ENCODE data around the gene TRIP11.

The TRIP11 gene

GRCh38 chr14:92041203-92041602 lies 1.3 kb upstream of the TRIP11 start:
- no peaks in the 10 kb centered on the region for H3K9me2 ChIP-seq (replicated peaks; ENCODE audit: low read depth, low read length)
- H3K79me2 ChIP-seq (ENCODE audit: insufficient read depth, low read length) = peaks cover 46% of the 10 kb centered on the region
- H4K20me1 ChIP-seq (ENCODE audit: insufficient read depth, low read length, poor library complexity, severe bottlenecking) = peaks cover 29% of the 10 kb centered on the region
- peaks cover 3% of the 10 kb centered on the region; the same call in 1 of the 2 replicates for H3K9me3 ChIP-seq (ENCODE audit: insufficient read depth, low read depth, low read length)
- TF ChIP-seq EZH2phosphoT487 (IDR thresholded peaks at IDR 0.05; ENCODE audit: borderline replicate concordance) = no peak
- TF ChIP-seq, protein P1, sequence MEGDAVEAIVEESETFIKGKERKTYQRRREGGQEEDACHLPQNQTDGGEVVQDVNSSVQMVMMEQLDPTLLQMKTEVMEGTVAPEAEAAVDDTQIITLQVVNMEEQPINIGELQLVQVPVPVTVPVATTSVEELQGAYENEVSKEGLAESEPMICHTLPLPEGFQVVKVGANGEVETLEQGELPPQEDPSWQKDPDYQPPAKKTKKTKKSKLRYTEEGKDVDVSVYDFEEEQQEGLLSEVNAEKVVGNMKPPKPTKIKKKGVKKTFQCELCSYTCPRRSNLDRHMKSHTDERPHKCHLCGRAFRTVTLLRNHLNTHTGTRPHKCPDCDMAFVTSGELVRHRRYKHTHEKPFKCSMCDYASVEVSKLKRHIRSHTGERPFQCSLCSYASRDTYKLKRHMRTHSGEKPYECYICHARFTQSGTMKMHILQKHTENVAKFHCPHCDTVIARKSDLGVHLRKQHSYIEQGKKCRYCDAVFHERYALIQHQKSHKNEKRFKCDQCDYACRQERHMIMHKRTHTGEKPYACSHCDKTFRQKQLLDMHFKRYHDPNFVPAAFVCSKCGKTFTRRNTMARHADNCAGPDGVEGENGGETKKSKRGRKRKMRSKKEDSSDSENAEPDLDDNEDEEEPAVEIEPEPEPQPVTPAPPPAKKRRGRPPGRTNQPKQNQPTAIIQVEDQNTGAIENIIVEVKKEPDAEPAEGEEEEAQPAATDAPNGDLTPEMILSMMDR (conservative IDR thresholded peaks at IDR 0.05; ENCODE audit: low read length) = no peak
- no peak overlapping the region for H2AFZ ChIP-seq (ENCODE audit: low read length)
- peaks cover 29% of the 10 kb centered on the region for H3K4me1 ChIP-seq (ENCODE audit: insufficient read depth, low read length, poor library complexity, severe bottlenecking)
- peak overlapping the region; percentile 91 for H3K4me3 ChIP-seq (ENCODE audit: low read length, poor library complexity, severe bottlenecking)
- peak overlapping the region; percentile 95 for H3K9ac ChIP-seq (ENCODE audit: low read depth, low read length, poor library complexity, severe bottlenecking)
- no peaks in the 10 kb centered on the region for H3K36me3 ChIP-seq (ENCODE audit: insufficient read depth, low read length)
- peak overlapping the region; percentile 91 for H3K4me2 ChIP-seq (ENCODE audit: low read depth, low read length, poor library complexity, severe bottlenecking)
- H3F3A ChIP-seq (ENCODE audit: low read depth) = no peaks in the 10 kb centered on the region
- no peaks in the 10 kb centered on the region for H3K27me3 ChIP-seq (ENCODE audit: insufficient read depth, low read length, poor library complexity, severe bottlenecking)

- peak overlapping the region; percentile 95 for H3K9ac ChIP-seq (ENCODE audit: low read depth, low read length, poor library complexity, severe bottlenecking)
- H3K79me2 ChIP-seq (ENCODE audit: insufficient read depth, low read length) = peaks cover 53% of the 10 kb centered on the region
- H3K9me3 ChIP-seq (ENCODE audit: insufficient read depth, low read depth, low read length) = no peaks in the 10 kb centered on the region
- TF ChIP-seq, protein P1 (conservative IDR thresholded peaks at IDR 0.05; ENCODE audit: low read length) = no peak
- TF ChIP-seq EZH2phosphoT487 (IDR thresholded peaks at IDR 0.05; ENCODE audit: borderline replicate concordance) = no peak
- H3K4me1 ChIP-seq (ENCODE audit: insufficient read depth, low read length, poor library complexity, severe bottlenecking) = peaks cover 32% of the 10 kb centered on the region
- peak overlapping the region; percentile 91 for H3K4me2 ChIP-seq (ENCODE audit: low read depth, low read length, poor library complexity, severe bottlenecking)
- H3K4me3 ChIP-seq (ENCODE audit: low read length, poor library complexity, severe bottlenecking) = peak overlapping the region; percentile 91
- no peaks in the 10 kb centered on the region for H3K36me3 ChIP-seq (ENCODE audit: insufficient read depth, low read length)
- peaks cover 30% of the 10 kb centered on the region for H4K20me1 ChIP-seq (ENCODE audit: insufficient read depth, low read length, poor library complexity, severe bottlenecking)
- peak overlapping the region; percentile 97 for H2AFZ ChIP-seq (ENCODE audit: low read length)
- no peaks in the 10 kb centered on the region for H3K27me3 ChIP-seq (ENCODE audit: insufficient read depth, low read length, poor library complexity, severe bottlenecking)
- H3K9me2 ChIP-seq (replicated peaks; ENCODE audit: low read depth, low read length) = no peaks in the 10 kb centered on the region
- no peaks in the 10 kb centered on the region for H3F3A ChIP-seq (ENCODE audit: low read depth)
Measured at GRCh38 chr14:92040431-92041051, 682 bp upstream of the TRIP11 start.

DNA sequence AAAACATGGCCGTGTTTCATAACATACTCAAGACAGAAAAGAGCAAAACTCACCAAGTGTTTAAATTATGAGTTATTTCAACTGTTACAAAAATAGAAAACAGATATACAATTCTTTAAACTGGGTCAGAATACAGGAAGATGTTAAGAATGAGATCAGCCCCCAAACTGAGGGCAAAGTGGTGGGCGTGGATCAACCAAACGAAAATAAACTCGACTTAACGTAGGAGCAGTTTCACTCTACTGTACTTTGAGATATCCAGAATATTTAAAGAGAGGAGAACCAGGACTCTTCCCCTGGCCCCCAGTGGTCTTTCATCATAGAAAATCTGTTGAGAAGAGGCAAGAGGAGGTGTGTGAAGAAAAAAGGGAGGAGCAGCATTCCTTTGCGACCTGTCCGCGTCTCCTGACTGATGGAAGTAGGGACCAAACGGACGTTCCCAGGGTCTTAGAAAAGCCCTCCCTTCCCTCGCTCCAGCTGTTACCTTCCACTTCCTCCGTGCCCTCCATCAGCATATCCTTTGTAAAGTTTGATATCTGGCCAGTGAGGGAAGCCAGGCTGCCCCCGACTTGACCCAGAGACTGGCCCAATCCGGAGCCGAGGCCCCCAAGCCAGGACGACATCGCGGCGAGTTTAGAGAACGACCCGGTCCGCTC lies 668 bp downstream of the TRIP11 start:
- Histone ChIP-seq H3K36me3 (ENCODE audit: insufficient read depth, low read length) (no peaks in the 10 kb centered on the region), H3F3A (ENCODE audit: low read depth) (no peaks in the 10 kb centered on the region), H3K27me3 (ENCODE audit: insufficient read depth, low read length, poor library complexity, severe bottlenecking) (no peaks in the 10 kb centered on the region), H3K9me2 (replicated peaks; ENCODE audit: low read depth, low read length) (no peaks in the 10 kb centered on the region), H2AFZ (ENCODE audit: low read length) (peak overlapping the region; percentile 97), H3K9ac (ENCODE audit: low read depth, low read length, poor library complexity, severe bottlenecking) (peak overlapping the region; percentile 95), H3K4me1 (ENCODE audit: insufficient read depth, low read length, poor library complexity, severe bottlenecking) (peaks cover 32% of the 10 kb centered on the region), H4K20me1 (ENCODE audit: insufficient read depth, low read length, poor library complexity, severe bottlenecking) (peaks cover 35% of the 10 kb centered on the region), H3K9me3 (ENCODE audit: insufficient read depth, low read depth, low read length) (no peaks in the 10 kb centered on the region), H3K4me3 (ENCODE audit: low read length, poor library complexity, severe bottlenecking) (peak overlapping the region; percentile 91), H3K79me2 (ENCODE audit: insufficient read depth, low read length) (peaks cover 65% of the 10 kb centered on the region), H3K4me2 (ENCODE audit: low read depth, low read length, poor library complexity, severe bottlenecking) (peak overlapping the region; percentile 81)
- TF ChIP-seq, protein P1 (conservative IDR thresholded peaks at IDR 0.05; ENCODE audit: low read length) = no peak
- no peak for TF ChIP-seq EZH2phosphoT487 (IDR thresholded peaks at IDR 0.05; ENCODE audit: borderline replicate concordance)
